ENCODE measurements around the gene CTSA.

The CTSA gene

DNA sequence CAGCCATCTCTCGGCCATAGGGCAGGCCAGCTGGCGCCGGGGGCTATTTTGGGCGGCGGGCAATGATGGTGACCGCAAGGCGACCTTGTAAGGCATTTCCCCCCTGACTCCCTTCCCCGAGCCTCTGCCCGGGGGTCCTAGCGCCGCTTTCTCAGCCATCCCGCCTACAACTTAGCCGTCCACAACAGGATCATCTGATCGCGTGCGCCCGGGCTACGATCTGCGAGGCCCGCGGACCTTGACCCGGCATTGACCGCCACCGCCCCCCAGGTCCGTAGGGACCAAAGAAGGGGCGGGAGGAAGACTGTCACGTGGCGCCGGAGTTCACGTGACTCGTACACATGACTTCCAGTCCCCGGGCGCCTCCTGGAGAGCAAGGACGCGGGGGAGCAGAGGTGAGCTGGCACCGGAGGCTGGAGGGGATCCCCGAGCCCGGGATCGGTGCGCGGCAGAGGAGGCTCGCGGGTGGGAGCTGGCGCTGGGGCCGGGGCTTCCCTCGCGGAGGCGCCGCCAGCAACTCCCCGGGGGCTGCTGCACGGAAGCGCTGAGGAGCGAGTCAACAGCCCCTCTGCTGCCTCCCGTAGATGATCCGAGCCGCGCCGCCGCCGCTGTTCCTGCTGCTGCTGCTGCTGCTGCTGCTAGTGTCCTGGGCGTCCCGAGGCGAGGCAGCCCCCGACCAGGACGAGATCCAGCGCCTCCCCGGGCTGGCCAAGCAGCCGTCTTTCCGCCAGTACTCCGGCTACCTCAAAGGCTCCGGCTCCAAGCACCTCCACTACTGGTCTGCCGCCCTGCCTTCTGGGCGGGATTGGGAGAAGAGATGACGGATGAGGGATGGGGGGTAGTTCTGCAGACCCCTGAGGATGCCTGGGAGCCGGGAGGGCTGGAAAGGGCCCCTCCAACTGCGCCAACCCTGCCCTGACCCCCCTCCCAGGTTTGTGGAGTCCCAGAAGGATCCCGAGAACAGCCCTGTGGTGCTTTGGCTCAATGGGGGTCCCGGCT, at the start of gene CTSA, which contains the start of gene NEURL2:
TSS of gene CTSA (plus strand) at position 351 of the 999 bp plus-strand sequence. CDS start at position 585, 234 bp downstream.
TSS of gene NEURL2 (minus strand) at position 224 of the 999 bp plus-strand sequence. CDS start at position 7, 217 bp downstream.
- in situ Hi-C loops (cut with MboI; ENCODE audit: low pct_unique_long_range_greater_than_20kb, low sequenced_read_pairs) = no loop called here
- peak; percentile 89 for DNase-seq

DNA sequence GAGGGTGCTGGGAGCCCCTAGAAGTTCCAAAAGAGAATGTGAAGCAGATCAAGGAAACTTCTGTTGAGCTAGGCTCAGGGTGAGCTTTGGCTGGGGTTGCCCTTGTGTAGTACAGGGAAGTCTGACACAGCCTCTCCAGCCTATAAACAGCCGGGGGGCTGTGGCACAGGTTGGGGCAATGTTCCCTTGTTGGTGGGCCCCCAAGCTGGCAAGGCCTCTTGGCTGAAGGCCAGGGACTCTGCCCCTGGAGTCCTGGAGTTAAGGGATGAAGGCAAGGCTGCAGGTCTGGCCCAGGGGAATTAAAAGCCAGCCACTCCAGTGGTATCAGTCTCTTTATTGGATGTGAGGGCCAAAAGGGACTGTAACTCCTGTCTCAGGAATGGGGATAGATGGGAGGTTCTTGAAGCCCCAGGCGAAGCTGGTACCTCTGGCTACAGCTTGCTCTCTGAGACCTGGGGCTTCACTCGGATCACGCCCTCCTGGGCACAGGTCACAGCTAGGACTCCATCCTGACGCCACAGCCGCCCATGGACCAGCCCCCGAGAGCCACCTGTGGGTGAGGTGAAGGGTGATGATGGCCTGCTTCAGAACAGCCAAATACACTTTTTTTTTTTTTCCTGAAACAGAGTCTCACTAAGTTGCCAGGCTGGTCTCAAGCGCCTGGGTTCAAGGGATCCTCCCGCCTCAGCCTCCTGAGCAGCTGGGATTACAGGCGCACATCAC, 49.6 kb upstream of the CTSA start:
- in situ Hi-C loops (cut with MboI; ENCODE audit: low pct_unique_long_range_greater_than_20kb, low sequenced_read_pairs) = no loop called here

DNA sequence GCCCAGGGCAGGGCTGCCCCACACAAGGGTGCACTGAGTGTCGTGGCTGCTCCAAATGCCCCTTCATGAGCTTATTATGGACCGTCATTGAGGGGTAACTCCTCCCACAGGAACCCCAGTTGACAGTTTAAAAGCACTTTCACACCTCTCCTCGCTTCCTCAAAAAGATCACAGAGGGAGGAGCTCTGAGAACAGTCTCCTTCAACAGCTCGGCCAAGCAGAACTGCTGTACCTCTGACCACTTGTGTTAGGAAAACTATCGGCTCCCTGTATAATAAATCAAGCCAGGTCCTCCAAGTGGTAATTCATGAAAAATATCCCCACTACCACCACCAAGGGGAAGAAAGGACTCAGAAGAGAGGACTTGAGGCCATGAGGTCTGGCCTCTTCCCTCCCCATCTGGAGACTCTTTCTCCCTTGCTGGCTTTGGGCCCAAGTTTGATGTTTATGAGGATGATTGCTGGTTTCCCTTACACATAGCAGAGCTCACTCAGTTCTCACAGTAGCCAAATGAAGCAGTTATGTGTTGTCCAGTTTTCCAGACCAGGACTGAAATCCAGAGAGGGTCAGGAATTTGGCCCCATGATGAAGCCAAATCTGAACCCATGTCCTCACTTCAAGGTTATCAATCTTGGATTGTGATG, 48.8 kb upstream of the CTSA start:
- peak; percentile 66 for DNase-seq
- in situ Hi-C loops (cut with MboI; ENCODE audit: low pct_unique_long_range_greater_than_20kb, low sequenced_read_pairs) = no loop called here

More for the DNA sequence above, 49.6 kb upstream of the CTSA start:
- DNase-seq = no peak

DNA sequence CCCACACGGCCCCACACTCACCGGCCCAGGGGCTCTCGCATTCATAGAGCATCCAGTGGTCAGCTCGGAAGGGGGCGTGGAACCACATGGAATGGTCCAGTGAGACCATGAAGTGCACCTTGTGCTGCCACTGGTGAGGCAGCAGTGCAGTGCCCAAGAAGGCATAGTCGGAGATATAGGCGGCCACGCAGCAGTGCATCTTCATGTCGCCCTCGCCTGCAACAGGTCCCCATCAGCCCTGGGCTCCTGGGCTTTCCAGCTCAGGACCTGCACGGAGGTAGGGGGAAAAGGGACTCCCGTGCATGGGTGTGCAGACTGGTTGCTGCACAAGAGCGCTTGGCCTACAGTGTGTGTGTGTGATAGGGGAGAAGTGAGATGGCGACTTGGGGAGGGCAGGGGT, 47.6 kb upstream of the CTSA start:
- in situ Hi-C loops (cut with MboI; ENCODE audit: low pct_unique_long_range_greater_than_20kb, low sequenced_read_pairs) = no loop called here
- no peak for DNase-seq

DNA sequence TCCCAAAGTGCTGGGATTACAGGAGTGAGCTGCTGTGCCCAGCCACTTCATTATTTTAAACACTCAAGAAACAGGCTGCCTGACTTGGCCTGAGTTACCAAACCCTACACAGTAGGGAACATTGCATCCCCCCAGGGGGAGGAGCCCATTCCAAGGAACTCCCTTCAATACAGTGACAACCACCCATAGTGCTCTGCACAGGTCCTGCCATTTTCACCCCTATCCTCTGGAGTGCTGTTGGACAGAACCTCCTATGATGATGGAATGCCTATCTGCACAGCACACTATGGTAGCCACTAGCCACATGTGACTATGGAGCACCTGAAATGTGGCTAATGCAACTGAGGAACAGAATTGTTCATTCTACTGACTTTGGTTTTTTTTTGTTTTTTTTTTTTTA, 45.7 kb upstream of the CTSA start:
- in situ Hi-C loops (cut with MboI; ENCODE audit: low pct_unique_long_range_greater_than_20kb, low sequenced_read_pairs) = no loop called here

DNA sequence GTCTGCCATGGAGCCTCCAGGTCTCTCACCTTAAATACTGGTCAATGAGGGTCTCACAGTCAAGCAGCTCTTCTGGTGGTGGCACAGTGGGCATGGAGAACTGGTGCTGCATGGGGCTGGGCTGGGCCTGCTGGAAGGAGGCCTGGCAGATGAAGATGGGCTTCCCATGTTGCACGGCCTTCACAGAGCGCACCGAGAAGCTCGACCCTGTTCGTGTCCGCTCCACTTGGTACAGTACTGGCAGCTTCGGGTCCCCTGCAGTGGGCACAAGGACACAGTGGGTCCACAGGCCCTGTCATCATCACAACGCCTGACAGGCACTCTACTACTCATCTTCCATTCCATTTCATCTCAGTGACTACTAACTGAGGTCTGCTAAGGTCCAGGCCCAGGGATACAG, 42.7 kb upstream of the CTSA start:
- in situ Hi-C loops (cut with MboI; ENCODE audit: low pct_unique_long_range_greater_than_20kb, low sequenced_read_pairs) = no loop called here
- DNase-seq = no peak

More for the DNA sequence above, 45.7 kb upstream of the CTSA start:
- no peak for DNase-seq

DNA sequence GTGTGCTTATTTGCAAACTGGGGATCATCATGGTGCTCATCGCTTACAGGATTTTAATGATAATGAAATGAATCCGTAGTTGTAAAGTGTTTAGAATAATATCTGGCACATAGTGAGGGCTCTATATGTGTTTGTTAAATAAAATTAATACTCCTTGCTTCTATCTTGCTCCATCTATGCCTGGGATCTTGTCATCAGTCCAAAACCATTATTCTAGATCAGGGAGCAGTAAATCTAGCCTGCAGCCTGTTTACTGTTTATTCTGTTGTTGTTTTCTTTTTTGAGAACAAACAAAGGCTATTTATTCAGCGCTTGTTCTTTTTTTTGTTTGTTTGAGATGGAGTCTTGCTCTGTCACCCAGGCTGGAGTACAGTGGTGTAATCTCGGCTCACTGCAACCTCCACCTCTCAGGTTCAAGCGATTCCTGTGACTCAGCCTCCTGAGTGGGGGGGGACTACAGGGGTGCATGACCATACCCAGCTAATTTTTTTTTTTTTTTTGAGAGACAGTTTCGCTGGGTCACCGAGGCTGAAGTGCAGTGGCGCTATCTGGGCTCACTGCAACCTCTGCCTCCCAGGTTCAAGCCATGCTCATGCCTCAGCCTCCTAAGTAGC, 42.1 kb upstream of the CTSA start:
- in situ Hi-C loops (cut with MboI; ENCODE audit: low pct_unique_long_range_greater_than_20kb, low sequenced_read_pairs) = no loop called here
- no peak for DNase-seq

DNA sequence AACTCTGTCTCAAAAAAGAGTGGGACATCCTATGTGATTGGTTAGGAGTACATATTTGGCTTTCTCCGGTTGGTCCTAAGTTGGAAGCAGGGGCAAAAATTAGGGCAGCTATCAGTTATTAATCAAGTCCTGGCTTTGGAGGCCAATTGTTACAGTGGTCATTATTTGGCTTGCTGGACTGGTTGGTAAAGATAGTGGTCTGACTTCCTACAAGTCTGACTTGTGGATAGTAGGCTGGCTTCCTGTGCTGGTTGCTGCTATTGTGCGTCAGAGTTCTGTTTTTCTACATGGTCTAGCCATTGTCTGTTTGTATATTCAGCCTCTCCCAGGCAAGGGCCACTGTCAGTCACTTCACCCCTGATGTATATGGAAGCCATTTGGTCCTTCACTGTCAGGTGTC, 40.9 kb upstream of the CTSA start:
- in situ Hi-C loops (cut with MboI; ENCODE audit: low pct_unique_long_range_greater_than_20kb, low sequenced_read_pairs) = no loop called here
- no peak for DNase-seq

DNA sequence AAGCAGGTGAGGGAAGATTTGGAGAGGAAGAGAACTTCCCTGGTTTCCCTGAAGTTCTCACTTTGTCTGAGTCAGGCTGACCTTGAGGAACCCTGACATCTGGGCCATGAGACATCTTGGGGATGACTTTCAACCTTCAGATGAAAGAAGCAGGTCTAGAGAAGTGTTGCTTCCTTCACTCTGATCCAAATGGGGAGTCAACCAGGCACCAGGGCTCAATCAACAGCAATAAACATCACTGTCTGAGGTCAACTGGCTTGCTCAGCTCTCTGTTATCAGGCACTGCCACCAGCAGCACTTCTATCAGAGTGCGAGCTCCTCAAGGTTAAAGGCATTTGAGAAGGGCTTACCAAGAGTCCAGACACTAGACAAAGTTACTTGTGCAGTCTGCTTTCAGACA, 40.2 kb upstream of the CTSA start:
- in situ Hi-C loops (cut with MboI; ENCODE audit: low pct_unique_long_range_greater_than_20kb, low sequenced_read_pairs) = no loop called here
- no peak for DNase-seq

DNA sequence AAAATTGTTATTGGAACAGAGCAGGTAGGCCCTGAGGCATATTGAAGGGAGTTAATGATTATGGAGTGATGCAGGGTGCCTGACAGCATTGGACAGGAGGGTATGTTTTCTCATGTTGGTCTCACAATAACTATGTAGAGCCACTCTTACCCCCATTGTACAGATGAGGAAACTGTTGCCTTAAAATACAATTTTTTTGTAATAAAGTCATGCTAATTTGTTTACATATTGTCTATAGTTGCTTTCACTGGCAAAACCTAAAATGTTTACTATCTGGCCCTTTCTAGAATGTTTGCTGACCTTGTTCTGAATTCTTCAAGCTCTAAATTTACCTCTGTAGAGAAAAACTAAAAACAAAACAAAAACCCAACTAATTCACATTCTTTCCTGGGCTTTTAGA, 39.6 kb upstream of the CTSA start:
- no peak for DNase-seq
- in situ Hi-C loops (cut with MboI; ENCODE audit: low pct_unique_long_range_greater_than_20kb, low sequenced_read_pairs) = no loop called here

DNA sequence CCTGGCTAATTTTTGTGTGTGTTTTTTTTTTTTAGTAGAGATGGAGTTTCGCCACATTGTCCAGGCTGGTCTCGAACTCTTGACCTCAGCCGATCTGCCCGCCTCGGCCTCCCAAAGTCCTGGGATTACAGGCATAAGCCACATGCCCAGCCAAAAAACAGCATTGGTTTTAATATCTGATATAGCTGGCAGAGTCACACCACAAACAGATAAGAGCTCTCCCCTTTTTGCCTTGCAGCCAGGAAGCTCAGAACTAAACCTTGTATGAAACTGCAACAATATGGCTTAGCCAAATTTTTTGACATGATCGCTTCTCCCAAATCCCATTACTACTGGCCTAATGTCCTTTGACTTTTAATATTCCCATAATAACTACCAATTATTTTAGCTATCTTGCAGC, 38.8 kb upstream of the CTSA start:
- in situ Hi-C loops (cut with MboI; ENCODE audit: low pct_unique_long_range_greater_than_20kb, low sequenced_read_pairs) = no loop called here
- no peak for DNase-seq

DNA sequence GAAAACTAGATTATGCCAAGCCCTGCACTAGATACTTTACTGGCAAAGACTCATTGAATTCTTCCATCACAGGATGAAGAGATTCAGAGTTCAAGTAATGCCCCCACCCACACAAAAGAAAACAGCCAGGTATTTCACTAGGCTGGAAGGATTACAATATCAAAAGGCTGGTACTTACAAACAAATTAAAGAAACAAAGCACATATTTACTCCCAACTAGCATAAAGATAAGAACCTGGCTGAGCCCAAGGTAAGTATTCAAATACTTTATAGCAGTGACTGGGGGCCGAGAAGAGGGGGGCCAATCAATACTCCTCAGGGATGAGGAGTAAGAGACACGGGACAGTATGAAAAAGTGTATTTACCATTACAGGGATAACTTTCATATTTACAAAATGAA, 37.7 kb upstream of the CTSA start:
- no peak for DNase-seq
- in situ Hi-C loops (cut with MboI; ENCODE audit: low pct_unique_long_range_greater_than_20kb, low sequenced_read_pairs) = no loop called here

DNA sequence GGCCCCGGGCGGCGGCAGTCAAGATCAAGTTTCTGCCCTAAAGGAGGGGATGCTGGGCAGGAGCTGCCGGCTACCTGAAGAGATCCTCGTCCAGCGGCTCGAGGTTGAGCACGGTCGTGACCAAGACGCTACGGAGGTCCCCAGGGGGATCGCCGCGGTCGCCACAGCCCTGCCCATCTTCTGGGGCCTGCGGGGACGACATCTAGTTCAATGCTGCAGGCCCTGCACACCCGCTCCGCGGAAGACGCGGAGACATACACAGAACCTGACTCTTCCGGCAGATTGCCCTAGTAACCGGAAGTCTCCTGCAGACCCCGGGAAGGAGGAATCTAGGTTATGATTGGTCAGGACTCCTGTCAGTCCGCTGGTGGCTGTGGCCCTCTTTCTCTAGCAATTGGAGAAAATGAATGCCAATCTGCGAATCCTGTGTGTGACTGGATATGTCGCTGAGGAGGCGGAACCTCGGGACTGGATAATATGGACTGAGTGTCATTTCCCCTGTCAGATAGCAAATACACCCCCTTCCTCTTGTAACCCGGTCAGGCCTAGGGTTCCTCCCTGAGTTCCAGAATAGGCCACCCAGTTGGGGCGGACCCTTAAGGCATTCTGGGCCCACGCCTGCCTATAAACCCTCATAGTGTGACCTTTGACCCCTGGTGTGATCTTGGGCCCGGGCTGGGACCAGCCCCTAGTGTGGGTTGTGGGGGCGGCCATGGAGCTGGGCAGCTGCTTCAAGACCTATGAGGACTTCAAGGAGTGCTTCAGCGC, 33.8 kb upstream of the CTSA start, which contains the start of the genes ACOT8 and ZSWIM3:
TSS of gene ACOT8 (minus strand) at position 279 of the 768 bp plus-strand sequence. CDS start at position 202, 77 bp downstream.
TSS of gene ZSWIM3 (plus strand) at position 501 of the 768 bp plus-strand sequence. CDS start at position 713, 212 bp downstream.
- DNase-seq = peak; percentile 100
- in situ Hi-C loops (cut with MboI; ENCODE audit: low pct_unique_long_range_greater_than_20kb, low sequenced_read_pairs) = no loop called here

DNA sequence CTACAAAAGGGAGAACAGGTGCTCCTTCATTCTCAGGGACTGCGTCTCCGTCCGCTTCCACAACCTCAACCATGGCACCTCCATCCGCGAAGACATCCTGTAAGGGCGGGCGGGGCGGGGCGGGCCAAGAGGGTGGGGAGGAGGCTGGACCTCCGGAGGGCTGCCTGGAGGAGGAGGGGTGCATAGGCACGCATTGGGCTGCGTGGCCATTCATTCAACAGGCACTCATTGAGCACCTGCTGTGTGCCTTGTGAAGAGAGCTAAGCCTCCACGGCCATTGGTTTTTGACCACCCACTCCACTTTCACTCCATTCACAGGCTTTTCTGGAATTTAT, 33.3 kb upstream of the CTSA start:
- in situ Hi-C loops (cut with MboI; ENCODE audit: low pct_unique_long_range_greater_than_20kb, low sequenced_read_pairs) = no loop called here
- DNase-seq = no peak

DNA sequence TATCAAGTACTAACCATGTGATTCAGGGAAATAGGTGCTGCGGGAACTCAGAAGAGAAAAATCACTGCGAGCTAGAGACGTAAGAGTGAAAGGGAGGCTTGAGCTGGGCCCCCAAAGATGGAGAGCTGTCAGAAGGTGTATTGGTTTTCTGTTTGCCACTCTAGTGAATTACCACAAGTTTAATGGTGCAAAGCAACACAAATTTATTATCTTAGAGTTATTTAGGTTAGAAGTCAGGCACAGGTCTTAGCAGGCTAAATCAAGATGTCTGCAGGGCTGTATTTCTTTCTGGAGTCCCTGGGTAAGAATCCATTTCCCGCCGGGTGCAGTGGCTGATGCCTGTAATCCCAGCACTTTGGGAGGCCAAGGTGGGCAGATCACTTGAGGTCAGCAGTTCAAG, 31.2 kb upstream of the CTSA start:
- in situ Hi-C loops (cut with MboI; ENCODE audit: low pct_unique_long_range_greater_than_20kb, low sequenced_read_pairs) = no loop called here
- no peak for DNase-seq

DNA sequence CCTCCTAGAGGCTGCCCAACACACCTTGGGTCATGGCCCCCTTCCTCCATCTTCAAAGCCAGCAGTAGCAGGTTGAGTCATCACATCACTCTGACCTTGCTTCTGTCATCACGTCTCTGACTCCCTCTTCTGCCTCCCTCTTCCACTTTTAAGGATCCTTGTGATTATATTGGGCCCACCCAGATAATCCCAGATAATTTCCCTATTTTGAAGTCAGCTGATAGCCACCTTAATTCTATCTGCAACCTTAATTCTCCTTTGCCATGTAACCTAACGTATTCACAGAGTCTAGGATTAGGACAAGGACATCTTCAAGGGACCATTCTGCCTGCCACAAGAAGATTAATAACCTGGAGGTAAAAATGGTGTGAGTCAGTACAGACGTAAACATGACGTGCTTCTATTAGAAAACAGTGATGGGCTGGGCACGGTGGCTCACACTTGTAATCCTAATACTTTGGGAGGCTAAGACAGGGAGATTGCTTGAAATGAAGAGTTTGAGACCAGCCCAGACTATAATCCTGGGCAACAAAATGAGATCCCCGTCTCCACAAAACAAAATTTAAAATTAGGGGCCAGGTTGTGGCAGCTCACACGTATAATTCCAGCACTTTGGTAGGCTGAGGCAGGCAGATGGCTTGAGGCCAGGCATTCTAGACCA, 30.4 kb upstream of the CTSA start:
- no peak for DNase-seq
- in situ Hi-C loops (cut with MboI; ENCODE audit: low pct_unique_long_range_greater_than_20kb, low sequenced_read_pairs) = no loop called here

DNA sequence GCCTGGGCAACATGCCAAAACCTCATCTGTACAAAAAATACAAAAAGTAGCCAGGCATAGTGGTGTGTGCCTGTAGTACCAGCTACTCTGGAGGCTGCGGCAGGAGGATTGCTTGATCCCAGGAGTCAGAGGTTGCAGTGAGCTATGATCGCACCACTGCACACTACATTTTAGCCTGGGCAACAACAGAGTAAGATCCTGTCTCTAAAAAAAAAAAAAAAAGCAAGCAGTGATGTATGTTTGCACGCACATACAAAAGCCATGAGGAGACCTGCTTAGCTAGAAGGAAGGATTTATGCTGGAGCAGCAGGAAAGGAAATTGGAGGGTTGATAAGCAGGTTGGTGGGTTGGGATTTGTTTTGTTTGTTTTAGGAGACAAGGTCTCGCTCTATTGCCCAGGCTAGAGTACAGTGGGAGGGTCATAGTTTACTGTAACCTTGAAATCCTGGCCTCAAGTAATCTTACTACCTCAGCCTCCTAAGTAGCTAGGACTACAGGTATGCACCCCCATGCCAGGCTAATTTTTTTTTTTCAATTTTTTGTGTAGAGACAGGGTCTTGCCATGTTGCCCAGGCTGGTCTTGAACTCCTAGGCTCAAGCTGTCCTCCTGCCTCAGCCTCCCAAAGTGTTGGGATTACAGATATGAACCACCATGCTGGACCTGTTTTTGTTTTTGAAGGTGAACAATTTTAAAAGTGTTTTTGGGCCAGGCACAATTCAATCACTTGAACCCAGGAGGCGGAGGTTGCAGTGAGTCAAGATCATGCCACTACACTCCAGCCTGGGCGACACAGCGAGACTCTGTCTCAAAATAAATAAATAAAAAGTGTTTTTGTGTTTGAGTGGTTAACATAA, 29.7 kb upstream of the CTSA start:
- in situ Hi-C loops (cut with MboI; ENCODE audit: low pct_unique_long_range_greater_than_20kb, low sequenced_read_pairs) = no loop called here
- DNase-seq = peak; percentile 36

Data from KBM-7 (cell line).